IPS-NIHi11 (cell line): ENCODE results near the gene HMCN2.
"Not testable (repeated sequence)": the region's sequence is repeated elsewhere in the genome, so short reads cannot be mapped to it uniquely, and the experiment has no call there.

Source experiments
- DNase-seq: peaks from one replicate; pipeline ENCODE4 v3.0.0; 2012; ENCODE audit warnings: mixed read lengths, low spot score

The HMCN2 gene

DNA sequence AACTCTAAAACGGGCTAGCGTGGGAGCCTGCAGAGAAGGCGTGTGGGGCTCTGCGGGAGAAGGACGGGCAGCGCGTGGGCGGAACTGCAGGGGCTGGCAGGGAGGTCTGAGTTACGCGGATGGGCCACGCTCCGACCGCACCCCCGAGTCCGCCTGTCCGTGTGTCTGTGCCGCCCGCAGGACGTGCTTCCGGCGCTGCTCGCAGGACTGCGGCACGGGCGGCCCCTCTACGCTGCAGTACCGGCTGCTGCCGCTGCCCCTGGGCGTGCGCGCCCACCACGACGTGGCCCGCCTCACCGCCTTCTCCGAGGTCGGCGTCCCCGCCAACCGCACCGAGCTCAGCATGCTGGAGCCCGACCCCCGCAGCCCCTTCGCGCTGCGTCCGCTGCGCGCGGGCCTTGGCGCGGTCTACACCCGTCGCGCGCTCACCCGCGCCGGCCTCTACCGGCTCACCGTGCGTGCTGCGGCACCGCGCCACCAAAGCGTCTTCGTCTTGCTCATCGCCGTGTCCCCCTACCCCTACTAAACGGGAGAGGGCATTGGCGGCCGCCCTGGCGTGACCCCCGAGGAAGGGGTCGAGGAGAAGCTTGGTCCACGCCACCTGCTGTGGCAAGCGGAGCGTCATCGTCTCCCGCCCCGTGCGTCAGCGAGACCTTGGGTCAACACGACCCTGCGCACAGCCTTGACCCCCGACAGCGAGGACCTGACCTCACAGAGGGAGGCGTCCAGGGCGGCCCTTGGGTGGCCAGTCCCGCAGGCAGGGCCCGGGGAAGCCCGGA lies 167.8 kb downstream of the HMCN2 start:
- DNase-seq = peak; percentile 96

DNA sequence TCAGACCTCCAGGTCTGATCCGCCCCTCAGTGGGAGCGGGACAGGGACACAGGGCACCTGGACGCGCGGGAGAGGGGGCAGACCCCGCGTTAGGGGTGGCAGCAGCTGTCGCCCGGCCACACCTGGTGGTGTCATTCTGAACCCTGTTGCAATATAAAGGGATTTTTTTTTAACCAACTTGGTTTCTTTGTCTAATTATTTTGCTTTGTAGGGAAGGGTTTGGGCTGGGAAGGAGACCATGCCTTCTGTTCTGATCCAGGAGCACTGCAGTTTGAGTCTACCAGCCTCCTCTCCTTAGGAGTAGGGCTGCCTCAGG lies 168.3 kb downstream of the HMCN2 start:
- DNase-seq = no peak

DNA sequence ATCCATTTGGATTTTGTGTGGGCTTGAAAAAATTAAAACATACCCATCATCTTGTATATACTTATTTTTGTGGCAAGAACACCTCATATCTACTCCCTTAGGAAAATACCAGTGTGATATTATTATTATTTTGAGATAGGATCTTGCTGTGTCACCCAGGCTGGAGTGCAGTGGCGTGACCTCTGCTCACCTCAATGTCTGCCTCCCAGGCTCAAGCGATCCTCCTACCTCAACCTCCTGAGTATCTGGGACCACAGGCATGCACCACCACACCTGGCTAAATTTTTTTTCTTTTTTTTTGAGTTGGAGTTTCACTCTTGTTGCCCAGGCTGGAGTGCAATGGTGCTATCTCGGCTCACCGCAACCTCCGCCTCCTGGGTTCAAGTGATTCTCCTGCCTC lies 169.1 kb downstream of the HMCN2 start:
- DNase-seq = not testable (repeated sequence)

DNA sequence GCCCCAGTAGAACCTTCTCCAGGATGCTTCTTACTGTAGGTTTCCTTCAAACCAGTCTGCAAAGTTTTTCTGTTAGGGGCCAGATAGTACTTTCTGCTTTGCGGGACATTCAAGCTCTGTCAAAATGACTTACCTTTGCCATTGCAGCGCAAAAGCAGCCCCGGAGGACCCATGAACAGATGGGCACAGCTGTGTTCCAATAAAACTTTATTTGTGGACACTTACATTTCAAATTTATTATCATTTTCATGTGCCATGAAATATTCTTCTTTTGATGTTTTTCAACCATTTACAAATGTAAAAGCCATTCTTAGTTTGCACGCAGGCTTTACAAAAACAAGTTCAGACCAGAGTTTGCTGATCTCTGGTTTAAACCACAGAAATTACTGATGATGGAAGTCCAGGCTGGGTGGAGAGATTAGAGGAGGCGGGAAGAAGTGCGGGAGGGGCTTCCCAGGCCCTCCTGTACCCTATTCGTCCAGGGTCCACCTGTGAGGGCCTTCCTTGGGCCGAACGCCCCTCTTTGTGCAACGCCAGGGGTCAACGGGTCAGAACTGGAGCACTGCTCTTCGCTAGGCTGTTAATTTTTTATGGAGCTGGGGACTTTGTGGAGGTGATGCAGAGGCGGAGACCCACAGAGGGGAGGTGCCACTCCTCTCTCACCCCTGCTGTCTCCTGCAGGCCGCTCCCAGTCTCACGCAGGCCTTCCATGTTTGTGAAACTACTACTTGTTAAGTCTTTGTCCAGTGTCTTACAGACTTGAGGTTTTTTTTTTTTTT lies 171.6 kb downstream of the HMCN2 start:
- no peak for DNase-seq

DNA sequence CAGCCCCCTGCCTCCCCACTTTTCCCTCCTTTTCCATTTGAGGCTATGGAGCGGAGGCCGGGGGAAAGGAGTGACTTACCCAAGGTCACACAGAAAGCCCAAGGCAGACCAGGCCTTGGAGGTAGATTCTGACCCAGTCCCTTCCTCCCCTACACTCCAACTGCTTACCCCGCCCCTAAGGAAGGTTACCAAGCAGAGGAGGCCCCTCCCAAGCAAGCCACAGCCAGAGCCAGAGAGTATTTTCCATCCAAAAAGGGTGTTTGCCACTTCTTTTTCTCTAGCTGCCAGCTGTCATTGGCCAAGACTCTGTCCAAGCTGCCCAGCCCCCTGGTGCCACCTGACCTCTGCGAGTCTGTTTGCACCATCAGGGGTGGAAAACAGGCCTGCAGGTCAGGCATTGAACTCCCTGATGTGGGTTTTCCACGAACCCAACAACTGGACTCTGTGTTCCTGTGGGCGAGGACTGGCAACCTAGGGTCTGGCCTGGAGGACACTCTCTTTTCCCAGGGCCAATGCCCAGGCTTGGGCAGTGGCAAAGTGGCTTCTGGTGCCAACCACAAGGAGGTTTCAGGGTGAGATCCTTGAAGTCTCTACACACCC lies 172.9 kb downstream of the HMCN2 start:
- DNase-seq = no peak

DNA sequence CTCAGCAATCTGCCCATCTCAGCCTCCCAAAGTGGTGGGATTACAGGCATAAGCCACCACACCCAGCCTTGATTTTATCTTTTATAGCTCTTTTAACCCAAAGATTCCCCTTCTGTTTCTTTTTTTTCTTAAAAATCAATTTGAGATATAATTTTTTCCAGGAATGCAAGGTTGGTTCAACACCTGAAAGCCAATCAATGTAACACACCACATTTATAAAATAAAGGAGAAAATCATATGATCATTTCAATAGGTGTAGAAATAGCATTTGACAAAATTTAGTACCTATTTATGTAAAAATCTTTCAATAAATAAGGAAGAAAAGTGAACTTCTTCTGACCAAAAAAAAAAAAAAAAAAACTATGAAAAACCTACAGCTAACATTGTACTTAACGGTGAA lies 175.5 kb downstream of the HMCN2 start:
- no peak for DNase-seq

DNA sequence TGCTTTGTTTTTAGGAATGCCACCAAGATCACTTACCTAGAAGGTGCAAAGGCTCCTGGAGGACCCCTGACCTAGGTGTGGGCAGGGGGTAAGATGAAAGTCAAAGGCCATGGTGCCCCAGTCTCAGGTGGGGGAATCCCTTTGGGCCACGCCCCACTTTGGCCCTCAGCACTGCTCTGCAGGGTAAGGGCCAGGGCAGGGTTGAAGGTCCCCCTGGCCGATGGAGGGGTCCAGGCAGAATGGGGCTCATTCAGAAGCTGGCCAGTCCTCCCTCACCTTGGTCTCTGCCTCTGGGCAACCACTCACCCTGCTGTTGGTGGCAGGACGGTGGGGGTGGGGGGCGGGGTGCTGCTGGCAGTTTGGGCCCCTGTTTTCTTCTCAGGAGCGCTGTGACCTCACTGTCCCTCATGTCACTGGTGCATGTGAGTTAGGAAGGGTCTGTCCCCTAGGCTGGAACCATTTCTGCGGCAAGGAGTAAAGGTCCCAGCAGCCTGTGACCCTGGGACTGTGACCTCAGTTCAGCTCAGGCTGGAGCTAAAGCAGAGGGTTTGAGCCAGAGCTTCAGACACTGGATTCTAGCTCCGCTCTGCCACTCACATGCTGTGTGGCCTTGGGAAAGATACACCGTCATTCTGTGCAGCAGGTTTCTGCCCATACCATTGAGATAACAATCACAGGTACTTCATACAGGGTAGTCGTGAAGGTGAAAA lies 177.3 kb downstream of the HMCN2 start:
- no peak for DNase-seq

DNA sequence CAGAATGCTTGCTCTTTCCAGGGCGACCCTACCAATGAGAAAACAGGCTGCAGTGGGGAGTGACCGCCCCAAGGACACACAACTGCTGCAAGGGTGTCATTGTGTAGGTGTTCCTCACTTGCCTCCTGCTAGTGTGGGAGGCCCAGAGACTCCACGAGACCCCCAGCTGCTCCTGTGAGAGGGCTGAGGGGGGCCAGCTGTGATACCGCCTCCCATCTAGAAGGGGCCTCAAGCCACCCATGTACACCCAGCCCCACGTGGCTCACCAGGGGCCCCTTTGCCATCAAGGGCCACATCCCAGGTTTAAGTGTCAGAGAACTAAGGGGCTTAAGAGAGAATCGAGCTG lies 177.9 kb downstream of the HMCN2 start:
- no peak for DNase-seq

DNA sequence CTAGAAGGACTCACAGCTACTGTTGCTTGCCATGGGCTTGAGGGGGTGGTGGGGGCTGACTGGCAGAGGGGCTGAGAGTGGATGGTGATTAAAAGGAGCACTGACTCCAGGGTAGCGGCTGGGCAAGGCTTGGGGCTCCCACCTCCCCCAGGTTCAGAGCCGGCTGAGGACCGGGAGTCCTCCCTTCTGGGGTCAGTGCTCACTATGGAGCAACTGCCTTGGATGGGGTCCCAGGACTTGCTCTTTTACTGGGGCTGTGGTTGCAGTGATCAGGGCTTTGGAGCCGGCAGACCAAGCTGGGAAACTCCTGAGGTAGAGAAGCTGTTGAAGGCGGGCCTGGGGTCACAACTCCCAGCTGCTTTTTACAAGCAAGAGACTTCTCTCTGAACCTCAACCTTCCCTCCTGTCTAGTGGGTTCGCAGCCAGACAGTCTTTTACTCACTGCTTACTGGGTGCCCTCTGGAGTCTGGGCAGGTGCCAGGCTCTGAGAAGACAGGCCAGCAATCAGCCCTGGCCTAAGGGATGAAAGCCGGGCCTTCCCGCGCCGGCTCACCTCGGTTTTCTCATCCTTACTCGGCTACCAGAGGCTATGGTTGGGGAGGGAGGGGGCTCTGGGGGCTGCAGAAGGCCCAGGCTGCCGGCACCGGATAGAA lies 178.4 kb downstream of the HMCN2 start:
- no peak for DNase-seq

DNA sequence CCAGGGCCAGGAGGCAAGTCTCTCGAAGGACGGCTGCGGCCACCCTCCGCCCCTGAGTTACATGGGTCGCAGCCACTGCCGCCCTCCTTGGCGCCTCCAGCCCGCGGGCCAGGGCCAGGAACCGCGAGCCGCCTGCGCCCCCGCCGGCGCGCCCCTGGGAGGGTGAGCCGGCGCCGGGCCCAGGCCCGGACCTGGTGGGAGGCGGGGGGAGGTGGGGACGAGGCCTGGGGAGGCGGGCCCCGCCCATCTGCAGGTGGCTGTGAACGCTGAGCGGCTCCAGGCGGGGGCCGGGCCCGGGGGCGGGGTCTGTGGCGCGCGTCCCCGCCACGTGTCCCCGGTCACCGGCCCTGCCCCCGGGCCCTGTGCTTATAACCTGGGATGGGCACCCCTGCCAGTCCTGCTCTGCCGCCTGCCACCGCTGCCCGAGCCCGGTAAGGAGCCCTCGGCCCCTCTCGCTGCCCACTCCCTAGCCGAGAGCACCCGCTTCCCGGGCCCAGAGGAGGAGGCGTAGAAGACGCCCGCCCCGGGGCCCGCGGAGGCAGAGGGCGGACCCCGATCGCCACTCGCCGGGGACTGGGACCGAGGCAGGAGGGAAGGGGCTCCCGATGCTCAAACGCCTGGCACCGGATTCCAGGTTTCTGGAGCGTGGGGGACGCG lies 179.1 kb downstream of the HMCN2 start, which contains the start of gene ASS1:
Gene ASS1 (plus strand): TSS at position 397 of the 657 bp plus-strand sequence. CDS start 7,268 bp downstream, outside the sequence.
- DNase-seq = peak; percentile 89

DNA sequence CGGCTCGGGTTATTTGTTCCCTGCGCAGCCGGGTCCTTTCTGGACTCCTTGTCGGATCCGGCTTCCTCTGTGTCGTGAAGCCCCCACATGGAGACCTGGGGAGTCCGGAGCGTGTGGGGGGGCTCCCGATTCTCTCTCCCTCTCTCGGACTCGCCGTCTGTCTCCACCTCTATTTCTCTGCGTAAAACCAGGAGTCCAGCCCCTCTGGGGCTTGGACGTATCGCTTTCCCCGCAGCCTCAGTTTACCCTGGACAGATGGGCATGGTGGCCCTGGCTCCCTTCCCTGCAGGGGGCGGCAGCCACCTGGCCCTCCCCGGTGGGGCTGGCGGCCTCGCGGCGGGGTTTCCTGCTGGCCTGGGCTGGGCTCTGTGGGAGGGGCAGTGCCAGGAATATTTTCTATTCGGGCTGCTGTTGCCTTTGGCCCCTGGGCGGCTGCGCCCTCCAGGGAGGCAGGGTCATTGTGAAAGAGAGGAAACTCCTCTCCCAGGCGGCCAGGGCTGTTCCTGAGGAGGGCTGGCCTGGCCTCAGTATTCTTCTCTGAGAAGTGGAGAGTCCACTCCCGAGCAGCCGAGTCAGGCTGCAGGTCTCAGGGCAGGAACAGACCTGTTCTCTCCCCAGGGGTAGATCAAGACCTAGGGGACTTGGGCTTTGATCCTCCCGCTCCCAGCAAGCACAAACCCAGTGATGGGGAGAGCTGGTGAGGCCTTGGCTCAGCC lies 179.9 kb downstream of the HMCN2 start:
- no peak for DNase-seq

DNA sequence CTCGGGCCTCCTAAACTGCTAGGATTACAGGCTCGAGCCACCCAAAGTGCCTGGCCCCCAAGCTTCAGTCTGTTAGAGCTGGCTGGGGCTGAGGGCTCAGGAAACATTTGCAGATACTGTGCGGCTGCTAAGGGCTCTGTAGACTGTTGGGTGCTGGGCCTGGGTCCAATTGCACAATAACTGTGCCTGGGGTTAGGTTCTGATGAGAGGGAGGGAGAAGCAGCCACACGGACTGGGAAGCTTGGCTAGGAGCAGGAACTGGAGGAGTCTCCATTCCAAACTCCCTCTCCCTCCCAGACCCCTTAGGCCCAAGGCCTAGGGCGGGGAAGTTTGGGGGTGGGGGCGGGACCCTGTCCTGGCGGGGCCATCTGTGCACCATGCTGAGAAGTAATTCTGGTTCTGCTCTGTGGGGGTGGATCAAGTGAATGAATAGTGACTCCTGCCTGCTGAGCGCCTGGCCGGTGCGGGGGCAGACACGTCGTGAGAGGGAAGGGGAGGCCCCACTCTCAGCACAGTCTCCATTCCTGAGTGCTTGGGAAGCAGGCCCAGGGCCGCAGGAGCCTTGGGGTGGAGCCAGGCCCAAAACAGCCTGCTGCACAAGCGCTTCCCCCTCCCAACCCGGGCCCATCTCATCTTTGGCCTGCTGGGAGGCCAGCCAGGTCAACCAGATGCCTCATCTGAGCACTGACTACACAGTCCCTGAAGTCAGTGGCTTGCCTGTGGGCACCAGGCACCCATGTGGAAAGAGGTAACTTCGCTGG lies 180.7 kb downstream of the HMCN2 start:
- DNase-seq = peak; percentile 68

DNA sequence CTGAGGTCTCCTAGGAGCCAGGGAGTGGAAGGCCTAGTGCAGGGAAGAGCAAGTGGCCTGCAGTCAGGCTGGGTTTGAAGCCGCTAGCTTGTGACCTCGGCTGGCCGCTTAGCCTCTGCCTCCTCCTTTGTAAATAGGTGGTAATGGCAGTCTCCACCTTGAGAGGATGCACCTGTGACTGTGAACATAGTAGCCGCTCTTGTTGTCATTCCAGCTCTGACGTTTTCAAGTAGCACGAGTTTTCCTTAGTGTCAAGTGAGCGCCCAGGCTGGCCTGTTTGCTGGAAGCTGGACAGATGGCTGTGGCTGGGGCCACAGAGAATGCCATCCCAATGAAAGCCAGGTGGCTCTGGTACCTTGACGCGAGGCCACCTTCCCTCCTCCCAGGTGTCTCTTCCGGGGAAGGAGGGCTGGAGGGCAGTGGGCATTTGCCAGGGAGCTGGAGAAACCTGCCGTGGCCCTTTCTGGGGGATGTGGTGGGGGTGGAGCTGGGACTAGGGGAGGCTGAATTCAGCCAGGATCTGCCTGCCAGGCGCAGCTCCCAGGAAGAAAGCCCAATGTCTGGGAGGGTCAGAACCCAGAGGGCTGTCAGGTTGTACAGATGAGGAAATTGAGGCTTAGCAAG lies 181.7 kb downstream of the HMCN2 start:
- no peak for DNase-seq

DNA sequence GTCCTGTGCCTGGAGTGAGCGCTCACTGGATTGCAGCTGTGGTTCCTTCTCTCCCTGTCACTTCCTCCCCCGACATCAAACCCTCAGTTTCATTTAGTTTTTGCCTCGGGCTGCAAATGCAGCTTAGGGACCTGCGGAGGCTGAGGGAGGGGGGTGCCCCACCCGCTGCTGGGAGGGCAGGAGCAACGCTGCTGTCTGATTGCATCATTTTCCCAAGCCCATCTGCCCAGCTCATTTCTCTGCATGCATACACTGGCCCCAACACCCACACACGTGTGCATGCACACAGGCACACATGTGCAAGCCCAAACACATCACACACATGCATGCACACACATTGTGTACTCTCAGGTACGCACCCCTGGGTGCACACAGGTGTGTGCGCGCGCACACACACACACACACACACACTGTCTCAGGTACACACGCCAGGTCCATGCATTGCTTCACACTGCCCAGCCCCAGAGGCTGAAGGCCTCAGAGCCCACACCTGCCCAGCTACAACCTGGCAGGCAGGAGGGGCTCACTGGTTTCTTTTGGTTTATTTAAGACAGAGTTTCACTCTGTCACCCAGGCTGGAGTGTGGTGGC lies 182.6 kb downstream of the HMCN2 start:
- DNase-seq = no peak

DNA sequence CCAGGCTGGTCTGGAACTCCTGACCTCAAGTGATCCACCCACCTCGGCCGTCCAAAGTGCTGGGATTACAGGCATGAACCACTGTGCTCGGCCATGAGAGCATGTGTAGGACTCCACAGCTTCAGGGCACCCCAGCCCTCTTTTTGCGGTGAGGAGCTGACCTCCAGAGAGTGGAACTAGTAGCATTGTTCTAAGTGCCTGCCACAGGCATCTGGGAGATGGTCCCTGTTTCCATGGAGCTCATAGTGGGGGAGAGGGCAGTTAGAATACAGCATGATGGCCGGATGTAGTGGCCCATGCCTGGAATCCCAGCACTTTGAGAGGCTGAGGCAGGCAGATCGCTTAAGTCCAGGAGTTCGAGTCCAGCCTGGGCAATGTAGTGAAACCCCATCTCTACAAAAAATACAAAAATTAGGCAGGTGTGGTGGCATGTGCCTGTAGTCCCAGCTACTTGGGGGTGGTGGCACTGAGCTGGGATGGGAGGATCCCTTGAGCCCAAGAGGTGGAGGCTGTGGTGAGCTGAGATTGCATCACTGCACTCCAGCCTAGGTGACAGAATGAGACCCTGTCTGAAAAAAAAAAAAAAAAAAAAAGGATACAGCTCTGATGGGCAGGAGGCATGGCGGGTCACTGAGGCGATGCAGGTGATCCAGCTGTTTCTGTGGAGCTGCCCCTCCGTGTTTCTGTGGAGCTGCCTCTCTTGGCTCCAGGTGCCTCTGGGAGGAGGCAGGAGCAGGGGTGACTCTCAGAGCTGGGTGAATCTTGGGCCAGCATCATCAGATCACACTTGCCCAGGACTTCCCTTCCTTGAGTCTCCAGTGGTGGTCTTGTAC lies 183.4 kb downstream of the HMCN2 start:
- no peak for DNase-seq

DNA sequence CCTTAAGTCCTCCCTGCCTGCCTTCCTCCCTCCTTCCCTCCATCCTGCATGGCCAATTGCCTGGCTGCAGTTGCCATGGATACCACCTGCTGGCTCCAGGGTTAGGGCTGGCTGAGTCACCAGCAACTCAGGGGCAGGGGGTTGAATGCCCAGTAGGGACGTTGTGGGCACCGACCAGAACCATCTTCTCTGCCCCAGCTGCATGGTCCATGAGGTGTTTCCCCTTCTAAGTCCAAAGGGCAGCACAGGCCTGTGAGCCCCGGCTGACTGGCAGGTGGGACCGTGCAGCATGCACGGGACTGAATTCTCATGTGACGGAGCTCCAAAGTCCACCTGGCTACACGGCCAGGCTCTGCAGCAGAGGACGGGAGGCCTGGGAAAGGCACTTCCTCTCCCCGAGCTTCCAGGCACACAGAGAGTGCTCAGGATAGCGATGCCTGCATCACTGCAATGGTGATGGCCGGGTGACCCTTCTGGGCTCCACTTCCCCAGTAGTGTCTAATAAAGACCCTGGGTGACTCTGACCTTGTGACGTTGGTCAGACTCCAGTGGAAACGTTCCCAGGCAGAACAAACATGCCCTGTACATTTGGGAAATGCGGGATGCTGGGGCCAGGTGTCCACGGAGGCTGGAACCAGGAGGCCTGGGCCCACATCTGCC lies 184.9 kb downstream of the HMCN2 start:
- DNase-seq = no peak

DNA sequence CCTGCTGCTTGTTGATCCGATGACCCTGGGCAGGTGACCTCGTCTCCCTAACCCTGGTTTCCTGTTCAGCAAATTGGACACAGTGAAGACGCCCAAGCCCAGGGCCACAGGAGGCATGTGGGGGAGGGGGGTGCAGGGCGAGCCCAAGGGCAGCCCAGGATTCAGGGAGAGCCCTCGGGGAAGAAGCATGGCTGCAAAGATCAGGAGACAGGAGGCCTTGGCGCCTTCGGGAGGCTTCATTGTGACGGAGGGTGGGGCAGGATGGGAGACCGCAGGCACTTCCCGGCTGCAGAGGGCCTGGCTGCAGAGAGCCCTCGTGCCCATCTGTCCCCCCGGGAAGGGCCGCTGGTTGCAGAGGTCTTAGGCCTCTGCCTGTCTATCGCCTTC lies 185.4 kb downstream of the HMCN2 start:
- no peak for DNase-seq
